ENCODE results near the gene NAXE. TPM values are rescaled to one million over a fixed set of nuclear protein-coding genes. Genes with fewer than 3 reads are reported as not detected.
"Not testable (repeated sequence)": the region's sequence is repeated elsewhere in the genome, so short reads cannot be mapped to it uniquely, and the experiment has no call there.

The NAXE gene
- total and polyA plus RNA-seq, 7 experiments from 2014 or later: 25.6 to 113 (median 41.8) TPM

- H3K36me3 Mint-ChIP-seq; H3K4me3 ChIP-seq (ENCODE audit: low read length); H3K4me1 ChIP-seq (ENCODE audit: control insufficient read depth in 2 of 2, insufficient read depth in 2 of 2, low read length in 2 of 2); DNase-seq; ATAC-seq; H3K27ac Mint-ChIP-seq; H3K36me3 ChIP-seq (ENCODE audit: control insufficient read depth in 2 of 3, insufficient read depth in 3 of 3, low read length in 3 of 3); H3K27ac ChIP-seq (ENCODE audit: low read depth, low read length); POLR2A ChIA-PET; H3K9me3 ChIP-seq (ENCODE audit: control insufficient read depth in 2 of 3, low read length in 3 of 3); H3K4me3 Mint-ChIP-seq; H3K27me3 ChIP-seq (ENCODE audit: control insufficient read depth in 2 of 2, insufficient read depth in 2 of 2, low read length in 2 of 2); CTCF ChIA-PET; H3K9me3 Mint-ChIP-seq: not testable (repeated sequence)
- H3K4me1 Mint-ChIP-seq: peaks cover 4 to 20% (median 13%) of the 10 kb centered on the region in 7 donors
- peaks cover 0 to 21% (median 9%) of the 10 kb centered on the region in 5 donors for H3K27me3 Mint-ChIP-seq
- intact Hi-C loops (cut with micrococcal nuclease): loop anchor here in 1 of 2 donors (5.0 kb wide), 1 partner anchor 35 kb away; the partner anchor contains the start of gene IQGAP3
Measured at GRCh38 chr1:156607344-156607743, 15.8 kb downstream of the NAXE start.

GRCh38 chr1:156608036-156608674 lies 16.6 kb downstream of the NAXE start:
- intact Hi-C loops (cut with micrococcal nuclease): loop anchor here (1.0 to 5.0 kb wide), 6 partner anchors 24 to 223 kb away; partner anchors contain the start of gene IQGAP3 (in 1 of the 2)
- Histone ChIP-seq H3K4me1 (ENCODE audit: control insufficient read depth in 2 of 2, insufficient read depth in 2 of 2, low read length in 2 of 2) (peaks cover 0 to 4% of the 10 kb centered on the region in 2 donors), H3K9me3 (ENCODE audit: control insufficient read depth in 2 of 3, low read length in 3 of 3) (no peaks in the 10 kb centered on the region), H3K27me3 (ENCODE audit: control insufficient read depth in 2 of 2, insufficient read depth in 2 of 2, low read length in 2 of 2) (no peaks in the 10 kb centered on the region), H3K36me3 (ENCODE audit: control insufficient read depth in 2 of 3, insufficient read depth in 3 of 3, low read length in 3 of 3) (no peaks in the 10 kb centered on the region), H3K27ac (ENCODE audit: low read depth, low read length) (no peak overlapping the region), H3K4me3 (ENCODE audit: low read length) (no peak overlapping the region)
- peak; percentile 97 for ATAC-seq
- Mint-ChIP-seq H3K36me3 (no peaks in the 10 kb centered on the region), H3K9me3 (no peaks in the 10 kb centered on the region), H3K4me1 (peaks cover 0 to 12% (median 6%) of the 10 kb centered on the region in 7 donors), H3K27me3 (peaks cover 0 to 27% (median 14%) of the 10 kb centered on the region in 5 donors), H3K4me3 (no peak overlapping the region), H3K27ac (no peak overlapping the region)
- peak in 7 of 9 donors; percentile 55 to 79 (median 72) for DNase-seq
- CTCF ChIA-PET: interaction anchor here (0.6 to 1.8 kb wide), 24 partner anchors 9 to 224 kb away, joined by 3 to 26 read pairs (median 4); partner anchors contain the start of gene NAXE
- POLR2A ChIA-PET: interaction anchor here (0.5 to 1.7 kb wide), 7 partner anchors 16 to 158 kb away, joined by 3 to 5 read pairs (median 3); partner anchors contain the start of gene NAXE

- ChIA-PET CTCF (interaction anchor here (0.7 to 1.8 kb wide), 19 partner anchors 8 to 225 kb away, joined by 3 to 26 read pairs (median 4); partner anchors contain the start of gene NAXE), POLR2A (interaction anchor here (0.5 to 1.7 kb wide), 6 partner anchors 17 to 168 kb away, joined by 3 to 5 read pairs (median 4); partner anchors contain the start of gene NAXE)
- peak; percentile 82 for ATAC-seq
- no peaks in the 10 kb centered on the region for H3K36me3 Mint-ChIP-seq
- H3K36me3 ChIP-seq (ENCODE audit: control insufficient read depth in 2 of 3, insufficient read depth in 3 of 3, low read length in 3 of 3): no peaks in the 10 kb centered on the region
- no peak overlapping the region for H3K4me3 ChIP-seq (ENCODE audit: low read length)
- no peaks in the 10 kb centered on the region for H3K9me3 Mint-ChIP-seq
- H3K27ac Mint-ChIP-seq: no peak overlapping the region
- H3K27me3 Mint-ChIP-seq: peaks cover 0 to 30% (median 14%) of the 10 kb centered on the region in 5 donors
- no peak overlapping the region for H3K4me3 Mint-ChIP-seq
- no peaks in the 10 kb centered on the region for H3K27me3 ChIP-seq (ENCODE audit: control insufficient read depth in 2 of 2, insufficient read depth in 2 of 2, low read length in 2 of 2)
- no peak overlapping the region for H3K27ac ChIP-seq (ENCODE audit: low read depth, low read length)
- peaks cover 0 to 12% (median 6%) of the 10 kb centered on the region in 7 donors for H3K4me1 Mint-ChIP-seq
- H3K9me3 ChIP-seq (ENCODE audit: control insufficient read depth in 2 of 3, low read length in 3 of 3): no peaks in the 10 kb centered on the region
- DNase-seq: peak in 8 of 9 donors; percentile 34 to 66 (median 55)
- intact Hi-C loops (cut with micrococcal nuclease): loop anchor here (1.0 to 5.0 kb wide), 7 partner anchors 8 to 224 kb away; partner anchors contain the start of genes GPATCH4 (in 1 of the 2) and IQGAP3 (in 1 of the 2)
- H3K4me1 ChIP-seq (ENCODE audit: control insufficient read depth in 2 of 2, insufficient read depth in 2 of 2, low read length in 2 of 2): peaks cover 0 to 4% of the 10 kb centered on the region in 2 donors
Measured at GRCh38 chr1:156608981-156609380, 17.4 kb downstream of the NAXE start.

GRCh38 chr1:156610072-156610471 lies 18.5 kb downstream of the NAXE start:
- H3K4me3 Mint-ChIP-seq; H3K4me1 ChIP-seq (ENCODE audit: control insufficient read depth in 2 of 2, insufficient read depth in 2 of 2, low read length in 2 of 2); H3K27ac ChIP-seq (ENCODE audit: low read depth, low read length); H3K27me3 ChIP-seq (ENCODE audit: control insufficient read depth in 2 of 2, insufficient read depth in 2 of 2, low read length in 2 of 2); H3K4me3 ChIP-seq (ENCODE audit: low read length); H3K27ac Mint-ChIP-seq; intact Hi-C loops (cut with micrococcal nuclease); H3K36me3 ChIP-seq (ENCODE audit: control insufficient read depth in 2 of 3, insufficient read depth in 3 of 3, low read length in 3 of 3); POLR2A ChIA-PET; H3K9me3 ChIP-seq (ENCODE audit: control insufficient read depth in 2 of 3, low read length in 3 of 3); H3K36me3 Mint-ChIP-seq; ATAC-seq; H3K9me3 Mint-ChIP-seq; DNase-seq: not testable (repeated sequence)
- CTCF ChIA-PET: interaction anchor here (1.2 kb wide), 1 partner anchor 224 kb away, joined by 3 read pairs; no protein-coding TSS in a partner anchor
- Mint-ChIP-seq H3K4me1 (peaks cover 0 to 12% (median 6%) of the 10 kb centered on the region in 7 donors), H3K27me3 (peaks cover 0 to 41% (median 14%) of the 10 kb centered on the region in 5 donors)

GRCh38 chr1:156612666-156613065 lies 21.1 kb downstream of the NAXE start:
- DNase-seq: no peak
- Mint-ChIP-seq H3K4me3 (no peak overlapping the region), H3K9me3 (no peaks in the 10 kb centered on the region), H3K36me3 (no peaks in the 10 kb centered on the region), H3K4me1 (peaks cover 0 to 12% (median 6%) of the 10 kb centered on the region in 7 donors), H3K27ac (no peak overlapping the region), H3K27me3 (peaks cover 12 to 55% (median 20%) of the 10 kb centered on the region in 5 donors)
- H3K27me3 ChIP-seq (ENCODE audit: control insufficient read depth in 2 of 2, insufficient read depth in 2 of 2, low read length in 2 of 2): no peaks in the 10 kb centered on the region
- H3K9me3 ChIP-seq (ENCODE audit: control insufficient read depth in 2 of 3, low read length in 3 of 3): no peaks in the 10 kb centered on the region
- H3K27ac ChIP-seq (ENCODE audit: low read depth, low read length): no peak overlapping the region
- ChIA-PET POLR2A (interaction anchor here (1.0 kb wide), 1 partner anchor 22 kb away, joined by 3 read pairs; no protein-coding TSS in a partner anchor), CTCF (interaction anchor here (0.9 to 1.8 kb wide), 4 partner anchors 12 to 167 kb away, joined by 4 to 7 read pairs (median 6); no protein-coding TSS in a partner anchor)
- peaks cover 0 to 4% of the 10 kb centered on the region in 2 donors for H3K4me1 ChIP-seq (ENCODE audit: control insufficient read depth in 2 of 2, insufficient read depth in 2 of 2, low read length in 2 of 2)
- H3K4me3 ChIP-seq (ENCODE audit: low read length): no peak overlapping the region
- intact Hi-C loops (cut with micrococcal nuclease): no loop called here
- ATAC-seq: no peak
- H3K36me3 ChIP-seq (ENCODE audit: control insufficient read depth in 2 of 3, insufficient read depth in 3 of 3, low read length in 3 of 3): no peaks in the 10 kb centered on the region

GRCh38 chr1:156615946-156616345 lies 24.4 kb downstream of the NAXE start:
- peaks cover 36 to 70% (median 43%) of the 10 kb centered on the region in 5 donors for H3K27me3 Mint-ChIP-seq

More at GRCh38 chr1:156615946-156616345, 24.4 kb downstream of the NAXE start:
- Histone ChIP-seq H3K27me3 (ENCODE audit: control insufficient read depth in 2 of 2, insufficient read depth in 2 of 2, low read length in 2 of 2) (peaks cover 0 to 5% of the 10 kb centered on the region in 2 donors), H3K4me3 (ENCODE audit: low read length) (no peak overlapping the region), H3K27ac (ENCODE audit: low read depth, low read length) (no peak overlapping the region), H3K36me3 (ENCODE audit: control insufficient read depth in 2 of 3, insufficient read depth in 3 of 3, low read length in 3 of 3) (no peaks in the 10 kb centered on the region), H3K4me1 (ENCODE audit: control insufficient read depth in 2 of 2, insufficient read depth in 2 of 2, low read length in 2 of 2) (no peaks in the 10 kb centered on the region), H3K9me3 (ENCODE audit: control insufficient read depth in 2 of 3, low read length in 3 of 3) (no peaks in the 10 kb centered on the region)
- CTCF ChIA-PET: interaction anchor here (0.5 kb wide), 1 partner anchor 162 kb away, joined by 5 read pairs; no protein-coding TSS in a partner anchor
- Mint-ChIP-seq H3K36me3 (no peaks in the 10 kb centered on the region), H3K9me3 (no peaks in the 10 kb centered on the region), H3K27ac (no peak overlapping the region), H3K4me3 (no peak overlapping the region), H3K4me1 (peaks cover 0 to 5% (median 0%) of the 10 kb centered on the region in 7 donors)
- intact Hi-C loops (cut with micrococcal nuclease): no loop called here
- no peak for DNase-seq
- POLR2A ChIA-PET: interaction anchor here (1.3 kb wide), 1 partner anchor 34 kb away, joined by 3 read pairs; no protein-coding TSS in a partner anchor
- no peak for ATAC-seq

Data from naive thymus-derived CD4-positive, alpha-beta T cell (primary cell).